ENCODE measurements around the gene ASXL1.
A peak's percentile ranks its signal among the peaks of the same experiment; 100 is the strongest.

ASXL1 gene

DNA sequence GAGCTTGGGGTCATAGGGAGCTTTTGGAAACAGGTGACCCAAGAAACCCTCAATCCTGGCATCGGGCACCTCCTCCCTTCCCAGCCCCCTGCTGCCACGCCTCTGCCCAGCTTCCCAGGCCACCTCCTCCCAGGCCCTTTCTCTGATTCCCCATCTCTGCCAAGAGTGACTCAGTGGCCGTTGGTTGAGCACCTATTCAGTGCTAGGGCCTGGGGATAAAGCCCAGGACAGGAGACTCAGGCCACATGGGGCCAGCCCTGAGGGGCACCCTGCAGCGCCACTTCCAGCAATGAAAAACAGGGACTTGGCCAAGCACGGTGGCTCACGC is 110.1 kb downstream of the ASXL1 start:
- DNase-seq: no peak

DNA sequence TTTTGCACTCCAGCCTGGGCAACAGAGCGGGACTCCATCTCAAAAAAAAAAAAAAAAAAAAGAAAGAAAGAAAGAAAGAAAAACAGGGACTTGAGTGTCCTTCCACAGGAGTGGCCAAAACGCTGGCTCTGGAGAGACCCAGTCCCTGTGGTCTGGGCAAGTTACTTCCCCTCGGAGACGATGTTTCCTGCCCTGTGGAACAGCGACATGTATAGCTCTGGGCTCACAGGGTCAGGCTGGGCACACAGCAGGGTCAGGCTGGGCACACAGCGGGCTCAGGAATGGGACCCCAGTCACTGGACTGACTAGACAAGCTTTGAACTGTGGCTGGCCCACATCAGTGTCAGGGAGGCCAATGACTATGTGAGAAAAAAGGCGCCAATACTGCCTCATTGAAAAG is 110.7 kb downstream of the ASXL1 start:
- DNase-seq: no peak

DNA sequence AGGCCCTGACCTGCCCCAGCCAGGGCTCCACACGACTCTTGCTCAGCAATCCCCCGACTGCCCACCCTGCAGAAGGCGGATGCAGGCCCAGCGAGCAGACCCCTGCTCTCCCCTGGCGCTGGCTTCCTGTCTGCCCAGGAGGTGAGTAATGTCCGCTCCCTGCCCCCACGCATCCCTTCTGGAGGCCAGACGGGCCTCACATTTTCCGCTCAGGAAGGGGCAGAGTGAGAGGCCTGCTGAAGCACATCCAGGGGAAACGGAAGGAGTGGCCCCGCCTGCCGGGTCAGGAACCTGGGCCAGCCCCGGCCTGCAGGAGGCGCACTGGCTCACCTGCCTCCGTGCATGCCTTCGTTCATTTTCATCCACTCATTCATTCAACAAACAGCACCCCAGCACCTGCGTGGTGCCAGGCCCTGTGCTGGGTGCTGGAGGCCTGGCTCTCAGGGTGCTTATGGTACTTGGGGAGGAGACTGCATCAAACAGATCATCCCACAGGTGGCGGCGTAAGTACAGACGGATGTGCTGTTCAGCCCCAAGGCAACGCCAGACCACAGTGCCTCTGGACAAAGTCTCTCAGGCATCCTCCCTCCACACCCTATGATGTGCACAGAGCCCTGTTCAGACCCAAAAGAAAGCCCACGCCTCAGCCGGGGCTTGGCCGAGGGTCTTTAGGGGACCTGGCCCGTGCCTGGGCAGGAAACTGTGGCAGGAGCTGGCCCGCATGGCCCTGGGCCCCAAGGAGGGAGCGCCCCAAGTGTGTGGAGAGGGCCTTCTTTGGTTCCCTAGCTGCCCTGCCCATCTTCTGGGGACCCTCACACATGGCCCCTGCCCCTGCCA is 112.1 kb downstream of the ASXL1 start:
- no peak for DNase-seq

DNA sequence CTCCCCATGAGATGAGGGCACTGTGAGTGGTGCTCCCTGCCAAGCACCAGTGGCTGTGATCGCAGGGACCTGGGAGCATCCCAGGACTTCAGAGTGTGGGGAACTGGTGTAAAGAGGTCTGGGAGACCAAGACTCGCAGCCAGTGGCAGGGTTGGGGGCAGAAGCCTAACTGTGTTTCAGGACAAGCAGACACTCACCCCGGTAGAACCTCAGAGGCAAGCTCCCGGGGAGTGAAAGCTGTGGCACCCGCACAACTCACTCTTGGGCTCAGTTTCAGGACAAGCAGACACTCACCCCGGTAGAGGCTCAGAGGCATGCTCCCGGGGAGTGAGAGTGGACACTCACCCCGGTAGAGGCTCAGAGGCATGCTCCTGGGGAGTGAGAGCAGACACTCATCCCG is 112.8 kb downstream of the ASXL1 start:
- no peak for DNase-seq

DNA sequence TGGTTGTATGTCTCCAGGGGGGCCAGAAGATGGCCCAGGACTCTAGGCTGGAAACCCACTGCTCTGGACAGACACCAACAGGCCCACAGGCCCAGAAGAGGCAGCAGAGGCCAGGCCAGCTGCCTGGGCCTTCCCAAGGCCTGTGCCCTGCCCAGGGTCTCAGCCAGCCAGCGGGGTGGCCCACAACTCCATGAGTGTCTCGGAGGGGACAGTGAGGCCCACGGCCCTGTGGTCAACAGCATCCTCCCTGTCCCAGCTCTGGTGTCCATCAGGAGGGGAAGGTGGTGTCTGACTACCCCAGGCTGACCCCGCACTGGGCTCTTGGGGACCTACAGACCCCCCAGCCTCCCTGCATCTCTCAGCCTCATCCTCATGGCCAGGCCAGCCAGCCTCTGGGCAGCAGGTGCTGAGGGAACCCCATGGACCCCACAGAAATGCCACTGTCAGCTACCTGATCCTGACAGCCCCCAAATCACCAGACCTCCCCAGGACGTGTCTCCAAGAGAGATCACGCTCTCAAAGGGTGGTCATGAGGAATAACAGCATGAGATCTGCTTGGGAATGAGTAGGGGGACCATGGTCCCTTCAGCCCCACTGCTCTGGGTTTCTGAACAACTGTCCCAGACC is 114.6 kb downstream of the ASXL1 start:
- no peak for DNase-seq

DNA sequence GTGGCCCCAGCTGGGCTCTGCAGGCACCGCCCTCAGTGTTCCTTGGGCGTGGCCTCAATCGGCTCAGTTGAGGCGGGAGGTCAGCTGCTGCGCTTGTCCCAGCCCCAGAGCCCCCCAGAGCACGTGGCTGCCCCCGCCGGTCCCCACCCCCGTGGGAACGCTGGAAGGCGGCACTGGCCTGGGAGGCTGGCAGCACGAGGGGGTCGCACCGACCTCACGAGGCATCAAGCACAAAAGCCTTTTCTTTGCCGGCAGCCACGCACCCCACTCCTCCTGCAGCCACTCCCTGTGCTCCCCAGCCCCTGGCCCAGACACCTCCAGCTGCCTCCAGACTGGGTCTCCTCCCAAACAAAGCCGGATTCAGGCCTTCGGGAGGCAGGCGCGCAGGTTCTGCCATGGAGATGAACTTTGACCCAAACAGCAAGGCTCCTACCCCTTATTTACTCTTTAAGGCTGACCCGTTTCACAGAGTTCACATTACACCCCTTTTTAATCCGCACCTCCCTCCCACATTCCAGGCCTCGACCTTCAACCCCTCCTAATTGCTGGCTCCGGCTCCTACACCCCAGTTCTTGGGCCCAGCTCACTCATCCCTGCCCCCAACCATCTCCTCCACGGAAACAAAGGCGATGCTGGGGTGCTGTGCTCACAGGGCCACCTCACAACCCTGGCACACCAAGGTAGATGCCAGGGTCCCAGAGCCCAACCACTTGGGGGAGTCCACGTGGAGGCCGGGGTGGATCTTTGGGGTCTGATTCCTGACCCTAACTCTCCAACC is 115.3 kb downstream of the ASXL1 start:
- no peak for DNase-seq

DNA sequence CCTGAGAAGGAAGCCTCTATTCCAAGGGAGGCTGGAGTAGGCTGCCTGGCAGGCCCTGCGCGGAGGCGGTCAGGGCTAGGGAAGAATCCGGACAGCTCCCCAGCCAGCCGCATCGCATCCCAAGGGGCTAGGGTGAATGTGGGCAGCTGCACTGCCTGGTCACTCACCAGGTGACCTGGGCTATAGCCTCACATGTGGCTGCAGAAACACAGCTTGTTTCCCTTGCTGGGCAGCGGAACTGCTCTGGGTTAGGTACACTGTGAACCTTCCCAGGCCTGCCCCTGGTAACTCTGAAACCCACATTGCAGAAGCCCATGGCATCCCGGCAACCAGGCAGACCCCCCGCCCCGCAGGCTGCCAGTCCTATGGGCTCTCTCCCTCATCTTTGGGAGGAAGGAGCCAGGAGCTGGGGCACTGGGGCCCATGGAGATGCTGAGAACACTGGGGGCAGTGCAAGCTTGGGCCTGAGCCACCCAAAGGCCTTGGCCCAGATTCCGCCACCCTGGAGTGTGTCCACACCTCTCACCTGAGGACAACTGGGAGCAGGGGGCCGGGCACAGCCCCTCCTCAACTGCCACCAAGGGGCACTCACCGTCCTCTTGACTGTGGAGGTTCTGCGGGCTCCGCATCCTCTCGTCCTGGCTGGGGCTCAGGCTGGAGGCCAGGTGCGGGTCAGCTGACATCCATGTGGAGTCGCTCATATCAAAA is 116.0 kb downstream of the ASXL1 start:
- no peak for DNase-seq

DNA sequence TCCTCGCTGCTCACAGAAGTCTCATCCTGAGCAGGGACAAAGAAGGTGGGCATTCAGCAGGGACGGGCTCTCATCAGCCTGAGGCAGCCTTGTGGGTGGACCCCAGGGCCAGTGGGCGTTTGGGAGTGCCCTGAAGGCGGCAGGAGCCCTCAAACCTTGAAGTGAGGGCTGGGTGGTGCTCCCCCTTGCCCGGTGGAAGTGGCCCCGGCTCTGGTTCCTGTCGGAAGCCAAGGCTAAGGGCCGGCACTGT is 116.5 kb downstream of the ASXL1 start:
- DNase-seq: no peak

DNA sequence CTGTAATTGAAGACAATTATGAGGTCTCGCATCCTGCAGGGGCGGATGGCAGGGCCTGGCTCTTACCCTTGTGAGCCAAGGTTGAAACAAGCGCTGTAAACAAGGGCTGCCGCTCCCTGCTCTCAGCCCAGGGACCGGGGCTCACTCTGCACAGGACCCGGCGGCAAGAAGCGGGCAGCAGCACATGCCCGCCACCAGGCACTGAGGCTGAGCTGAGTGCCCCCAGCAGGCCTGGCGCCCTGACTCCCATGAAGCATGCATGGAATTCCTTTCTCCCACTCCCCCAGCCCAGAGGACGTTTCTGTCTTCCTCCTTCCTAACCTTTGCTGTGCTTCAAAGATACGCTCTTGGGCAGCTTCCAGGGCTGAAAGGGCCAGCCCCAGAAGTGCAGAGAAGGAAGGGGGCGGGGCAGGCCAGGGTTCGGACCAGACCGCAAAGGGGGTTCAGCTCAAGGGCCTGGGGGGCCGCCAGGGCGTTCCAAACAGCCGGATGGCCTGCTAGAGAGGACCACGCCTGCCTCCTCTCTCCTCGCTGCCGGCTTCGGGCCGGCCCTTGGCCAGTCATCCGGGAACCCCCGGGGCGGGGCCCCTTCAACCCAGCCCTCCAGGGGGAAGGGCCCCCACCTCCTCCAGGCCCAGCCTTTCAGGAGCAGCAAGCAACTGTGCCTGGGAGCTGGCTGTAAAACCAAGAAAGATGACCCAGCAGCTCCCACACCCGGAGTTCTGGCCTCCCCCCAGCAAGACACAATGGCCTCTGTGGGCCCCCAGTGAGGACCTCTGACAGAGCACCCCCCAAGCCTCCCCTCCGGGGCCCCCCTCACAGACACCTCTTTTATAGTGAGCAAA is 117.1 kb downstream of the ASXL1 start:
- DNase-seq: peak; percentile 17

DNA sequence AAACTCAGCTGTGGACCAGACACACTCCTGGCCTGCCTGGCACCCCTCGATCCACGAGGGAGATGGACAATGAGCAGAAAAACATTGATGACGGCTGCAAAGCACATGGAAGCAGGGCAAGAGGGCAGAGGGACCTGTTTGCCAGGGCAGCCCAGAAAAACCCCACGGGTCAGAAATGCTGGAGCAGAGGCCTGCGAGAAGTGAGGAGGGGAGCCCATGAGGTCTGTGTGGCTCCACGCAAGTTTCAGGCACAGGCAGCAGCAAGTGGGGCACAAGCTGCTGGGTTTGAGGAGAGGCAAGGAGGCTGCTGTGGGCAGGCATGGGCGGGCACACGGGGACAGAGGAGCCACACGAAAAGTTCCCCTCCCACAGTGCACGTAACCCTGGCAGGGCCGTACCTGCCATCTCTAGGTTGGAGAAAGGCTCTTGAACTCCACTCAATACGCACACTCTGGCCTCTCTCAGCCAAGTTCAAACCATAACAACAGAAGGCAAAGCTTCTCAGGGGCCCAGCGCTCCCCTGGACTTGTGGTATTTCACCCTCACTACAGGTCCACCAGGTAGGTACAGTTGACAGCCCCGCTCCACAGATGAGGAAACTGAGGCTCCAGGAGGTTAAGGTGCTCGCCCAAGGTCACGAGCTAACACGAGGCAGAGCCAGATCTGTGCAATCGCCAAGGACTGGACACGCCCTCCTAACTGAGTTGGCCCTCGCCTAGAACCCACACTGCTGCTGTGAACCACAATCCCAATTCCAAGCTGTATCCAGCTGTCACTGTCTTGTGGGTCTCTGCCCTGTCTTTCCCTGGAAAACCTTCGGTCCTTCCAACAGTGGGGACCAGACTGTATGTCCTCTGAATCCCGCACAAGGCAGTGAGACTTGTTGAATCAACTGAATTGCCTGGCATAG is 118.8 kb downstream of the ASXL1 start:
- DNase-seq: no peak

DNA sequence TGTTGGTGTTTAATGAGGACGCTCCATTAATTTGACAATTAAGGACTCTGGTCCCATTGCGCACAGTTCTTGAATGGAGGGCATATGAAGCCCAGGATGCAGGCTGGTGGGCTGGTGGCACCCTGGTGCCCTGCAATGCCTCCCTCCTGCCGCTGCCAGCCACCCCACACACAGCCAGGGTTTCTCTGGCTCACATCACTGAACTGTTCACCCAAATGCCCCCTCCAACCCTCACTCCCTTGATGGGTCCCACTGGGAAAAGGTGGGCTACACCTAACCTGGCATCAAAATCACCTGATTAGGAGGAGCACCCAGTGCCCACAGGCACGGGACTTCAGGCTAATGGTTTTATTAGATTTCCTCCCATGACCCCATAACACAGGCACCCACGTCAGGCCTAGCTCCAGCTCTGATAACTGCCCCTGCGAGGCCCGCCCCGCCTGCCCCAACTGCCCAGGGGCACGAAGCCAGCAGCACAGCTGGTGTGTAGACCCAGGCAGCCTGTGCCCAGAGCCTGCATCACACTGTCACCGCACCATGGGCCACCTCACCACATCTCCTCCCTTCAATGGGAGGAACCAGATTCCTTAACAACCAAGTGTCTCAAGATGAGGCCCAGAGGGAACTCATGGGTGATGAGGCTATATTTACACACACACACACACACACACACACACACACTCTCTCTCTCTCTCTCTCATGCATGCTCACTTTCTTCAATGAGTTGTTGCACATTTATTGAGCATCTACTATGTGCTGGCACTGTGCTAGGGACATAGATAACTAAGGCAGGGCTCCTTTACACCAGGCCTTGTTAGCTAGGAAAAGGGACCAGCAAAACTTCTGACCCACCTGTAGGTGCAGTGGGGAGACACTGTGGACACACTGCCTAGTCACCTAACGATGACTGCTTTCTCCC is 119.7 kb downstream of the ASXL1 start:
- DNase-seq: no peak

DNA sequence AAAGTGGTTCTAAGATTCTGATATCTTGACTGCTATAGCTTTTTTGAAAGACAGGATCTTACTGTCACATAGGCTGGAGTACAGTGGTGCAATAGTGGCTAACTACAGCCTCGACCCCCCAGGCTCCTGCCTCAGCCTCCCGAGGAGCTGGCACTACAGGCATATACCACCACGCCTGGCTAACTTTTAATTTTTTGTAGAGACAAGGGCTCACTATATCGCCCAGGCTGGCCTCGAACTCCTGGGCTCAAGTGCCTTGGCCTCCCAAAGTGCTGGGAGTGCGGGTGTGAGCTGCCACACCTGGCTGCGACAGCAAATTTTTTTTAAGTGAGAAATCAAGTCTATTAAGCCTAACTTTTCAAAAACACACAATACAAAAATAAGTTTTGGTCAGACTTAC is 120.4 kb downstream of the ASXL1 start:
- no peak for DNase-seq

DNA sequence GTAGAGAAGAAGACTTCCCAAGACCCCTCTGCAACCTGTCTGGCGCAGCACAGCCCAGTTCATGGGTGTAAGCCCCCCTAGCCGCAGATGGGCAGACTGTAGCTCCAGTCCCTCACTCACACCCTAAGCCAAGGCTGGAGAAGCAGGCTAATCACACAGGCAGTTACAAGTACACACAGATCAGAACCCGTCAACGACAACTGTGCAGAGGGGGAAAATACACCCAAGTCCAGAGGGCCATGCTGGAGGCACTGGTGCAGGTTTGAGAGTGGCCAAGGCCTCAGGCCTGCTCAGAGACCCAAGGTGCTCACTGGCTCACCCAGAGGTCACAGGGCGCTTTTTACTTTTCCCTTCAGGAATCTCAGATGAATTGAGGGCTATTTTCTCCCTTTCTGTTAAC is 120.9 kb downstream of the ASXL1 start:
- no peak for DNase-seq

DNA sequence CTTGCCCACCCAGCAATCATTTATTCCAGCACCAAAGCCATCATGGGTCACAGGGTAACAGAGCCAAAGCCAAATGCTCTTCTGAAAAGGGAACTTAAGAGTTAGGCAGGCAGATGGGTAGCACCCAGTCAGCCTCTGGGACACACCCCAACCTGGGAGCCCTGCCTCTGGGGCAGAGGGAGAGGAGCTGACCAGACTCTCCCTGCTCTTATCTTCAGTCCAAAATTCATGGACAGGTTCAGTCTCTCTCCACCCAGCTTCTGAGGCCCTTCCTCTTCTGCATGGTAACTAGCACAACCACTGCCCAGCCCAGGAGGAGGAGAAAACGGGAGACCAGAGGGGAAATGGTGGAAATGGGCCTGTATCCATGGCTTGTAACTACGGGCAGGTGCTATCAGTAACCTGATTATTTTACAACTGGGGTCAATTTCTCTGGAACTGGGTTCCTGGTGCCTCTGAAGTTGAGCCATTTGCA is 121.6 kb downstream of the ASXL1 start:
- DNase-seq: no peak

DNA sequence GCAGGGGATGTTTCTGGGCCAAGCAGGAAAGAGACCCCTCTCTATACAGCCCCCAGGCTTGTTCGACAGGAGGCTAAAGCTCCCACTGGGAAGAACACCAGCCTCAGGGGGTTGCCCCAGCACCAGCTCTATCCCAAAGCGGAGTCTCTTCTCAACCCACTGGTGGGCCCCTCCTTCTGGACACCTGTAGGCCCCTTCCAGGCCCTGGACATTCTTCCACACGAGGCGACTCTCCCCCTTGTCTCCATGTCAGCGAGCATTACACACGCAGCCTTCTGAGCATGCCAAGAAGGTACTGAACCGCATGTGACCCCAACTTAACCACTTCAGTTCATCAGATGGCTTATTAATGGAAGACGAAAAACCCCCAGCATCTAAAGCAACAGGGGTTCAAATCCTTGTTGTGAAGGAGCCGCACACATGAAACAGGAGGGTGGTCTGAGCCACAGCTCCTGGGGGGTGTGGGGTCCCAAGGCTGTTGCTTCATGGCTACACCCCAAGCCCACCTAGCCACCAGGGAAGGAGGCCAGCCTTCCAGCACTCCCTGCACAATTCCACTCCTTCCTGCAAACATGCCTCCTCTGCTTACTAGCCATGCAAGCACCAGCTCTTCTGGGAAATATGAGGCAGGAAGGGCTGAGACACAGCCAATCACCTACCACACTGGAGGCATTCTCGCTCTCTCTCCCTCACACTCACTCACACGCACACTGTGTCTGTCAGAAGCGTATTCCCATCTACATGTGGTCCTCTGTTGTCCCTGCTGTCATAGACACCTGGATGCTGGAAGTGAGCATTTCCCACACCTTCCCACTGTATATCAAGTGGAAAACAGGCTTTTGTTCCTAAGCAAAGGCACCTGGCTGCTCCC is 122.5 kb downstream of the ASXL1 start:
- no peak for DNase-seq

DNA sequence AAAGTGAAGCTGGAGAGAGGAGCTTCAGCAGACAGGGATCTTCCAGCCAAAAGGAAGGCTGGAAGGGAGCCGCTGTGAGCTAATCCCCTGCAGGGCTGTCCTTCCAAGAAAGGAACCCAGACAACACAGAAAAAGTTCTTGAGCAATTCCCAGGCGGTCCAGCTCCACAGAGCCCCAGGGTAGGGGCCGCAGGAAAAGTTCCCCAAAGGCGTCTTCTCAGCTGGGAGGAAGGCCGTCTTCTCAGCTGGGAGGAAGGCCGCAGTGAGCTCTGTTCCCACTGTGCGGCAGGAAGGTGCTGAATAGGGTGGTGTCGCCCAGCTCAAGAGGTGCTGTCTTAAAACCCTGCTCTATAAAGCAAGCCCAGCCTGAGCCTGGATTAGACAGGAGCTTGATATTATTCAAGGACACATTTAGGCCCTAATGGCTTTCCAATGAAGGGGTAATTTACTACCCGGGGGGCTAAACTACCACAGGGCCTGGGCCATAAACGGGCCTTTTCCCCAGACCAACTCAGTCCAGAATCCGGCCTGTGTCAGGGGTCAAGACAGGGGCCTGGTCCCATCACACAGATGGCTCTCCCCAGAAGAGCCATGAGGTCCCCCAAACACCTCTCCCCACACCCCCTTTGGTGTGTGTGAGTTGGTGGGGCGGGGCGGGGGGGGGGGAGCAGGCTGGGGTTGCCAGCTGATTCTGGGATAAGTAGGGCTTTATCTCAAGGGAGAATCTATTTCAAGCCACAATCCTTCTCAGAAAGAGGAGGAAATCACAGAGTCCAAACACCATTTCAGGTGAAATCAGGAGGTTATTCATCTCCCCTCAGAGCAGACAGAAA is 123.4 kb downstream of the ASXL1 start:
- DNase-seq: no peak

DNA sequence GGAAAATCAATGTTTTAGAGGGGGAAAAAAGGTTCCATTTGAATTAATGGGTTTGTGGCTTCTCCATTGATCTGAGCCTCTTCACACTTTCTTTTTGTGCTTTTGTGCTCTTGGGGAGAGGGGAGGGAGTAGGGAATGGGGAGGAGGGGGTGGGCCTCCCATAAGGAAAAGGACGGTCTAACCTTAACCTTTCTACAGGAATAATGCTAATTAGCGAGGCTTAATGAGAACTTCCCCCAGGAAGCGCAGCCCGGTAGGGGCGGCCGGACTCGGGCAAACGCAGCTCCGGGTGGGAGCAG is 124.0 kb downstream of the ASXL1 start:
- no peak for DNase-seq

DNA sequence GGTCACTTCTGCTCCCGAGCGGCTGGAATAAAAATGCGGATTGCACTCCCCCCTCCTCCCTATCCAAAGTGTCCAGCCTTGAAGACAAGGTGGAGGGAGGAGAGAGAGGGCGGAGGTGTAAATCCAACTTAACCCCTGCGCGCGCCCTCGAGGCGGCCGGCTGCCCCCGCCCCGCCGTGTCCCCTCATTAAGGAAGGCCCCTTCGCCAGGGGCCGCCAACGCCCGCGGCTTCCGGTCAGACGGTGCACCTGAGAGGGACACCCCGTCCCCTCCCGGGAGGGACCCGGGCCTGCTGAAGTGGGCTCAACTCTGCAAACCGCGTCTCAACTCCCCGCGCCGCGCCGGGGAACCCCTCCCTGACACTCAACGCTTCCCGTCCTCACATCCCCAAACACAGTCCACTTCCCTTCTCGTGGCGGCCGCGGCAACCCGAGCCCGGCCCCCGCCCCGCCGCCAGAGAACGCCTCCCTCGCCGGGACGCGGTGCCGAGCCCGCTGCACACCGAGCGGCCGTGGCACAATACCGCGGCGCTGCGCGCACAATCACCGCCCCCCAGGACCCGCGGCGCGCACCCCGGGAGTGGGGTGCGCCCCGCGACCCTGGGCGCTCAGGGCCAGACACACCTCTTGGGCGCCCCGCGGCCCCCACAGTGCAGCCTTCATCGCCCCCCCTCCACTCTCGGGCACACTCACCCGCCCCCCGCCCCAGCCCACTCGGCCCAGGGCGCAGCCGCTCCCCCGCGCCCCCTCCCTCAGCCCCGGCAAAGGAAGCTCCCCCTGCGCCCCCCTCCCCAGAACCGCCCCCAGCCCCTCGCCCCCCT is 124.5 kb downstream of the ASXL1 start:
- DNase-seq: no peak

Data from DMS 273 treated with DMSO at 0.1 percent for 48 hours (cell line).